GM12878 (cell line): ENCODE results near the gene TBCD. TPM values are rescaled to one million over a fixed set of nuclear protein-coding genes. Genes with fewer than 3 reads are reported as not detected.

Source experiments
- ATF7 ChIP-seq: fragments of 450-650 bp; IDR thresholded peaks from 2 replicates; pipeline ENCODE4 v1.6.1; 2016; ENCODE audit warnings: low read depth, mild to moderate bottlenecking
- CREB1 ChIP-seq: IDR thresholded peaks from 2 replicates; pipeline ENCODE4 v1.6.1; 2012; ENCODE audit warnings: low read depth, mild to moderate bottlenecking, inconsistent platforms
- RAD51 ChIP-seq: fragments of 450-650 bp; IDR thresholded peaks from 2 replicates; pipeline ENCODE4 v1.6.1; 2016; ENCODE audit warnings: moderate library complexity, mild to moderate bottlenecking, inconsistent platforms
- RELB ChIP-seq: fragments of 450-650 bp; IDR thresholded peaks from 2 replicates; pipeline ENCODE4 v1.6.1; 2017; ENCODE audit warnings: low read depth, mild to moderate bottlenecking, moderate library complexity
- REST ChIP-seq: IDR thresholded peaks from 2 replicates; pipeline ENCODE4 v1.6.1; 2012; ENCODE audit warnings: mild to moderate bottlenecking, low read depth, low read length
- ZBTB40 ChIP-seq: fragments of 450-650 bp; IDR thresholded peaks from 2 replicates; pipeline ENCODE4 v1.6.1; 2016; ENCODE audit warnings: mild to moderate bottlenecking, moderate library complexity, borderline replicate concordance
- ZNF217 ChIP-seq: fragments of 450-650 bp; IDR thresholded peaks from 2 replicates; pipeline ENCODE4 v1.6.1; 2017; ENCODE audit warnings: antibody characterized with exemption, mild to moderate bottlenecking
- polyA plus RNA-seq, 11 experiments: library from polyadenylated mRNA; depleted of rRNA in 4 of 11; unstranded in 6 of 11; stranded (reverse) in 5 of 11; fragments of >200 nt; fragmentation: Nextera tagmentation in 4 of 11; fragmentation: Illumina TruSeq in 1 of 11; extraction: Ambion mirVana in 4 of 11; extraction: Trizol in 1 of 11; gene quantifications; 1 replicate in 1 of 11; 2 replicates in 10 of 11; pipeline versions ENCODE4 v1.2.1 to v1.2.3, GENCODE V29; 2011 to 2016; ENCODE audit warnings: inconsistent platforms in 2 of 11, missing spikeins in 2 of 11, low read depth in 1 of 11
- total RNA-seq, 4 experiments: library from RNA; depleted of rRNA in 3 of 4; stranded (reverse); fragments of >200 nt in 3 of 4; fragmentation: Illumina TruSeq in 1 of 4; extraction: Trizol in 1 of 4; gene quantifications; 2 replicates each; pipeline versions ENCODE4 v1.2.1 to v1.2.3, GENCODE V29; 2013 to 2021
- TF ChIP-seq, protein P1 (sequence below): fragments of 450-650 bp; IDR thresholded peaks from 2 replicates; pipeline ENCODE4 v1.6.1; 2018; ENCODE audit warnings: mild to moderate bottlenecking, low read depth, moderate library complexity; ENCODE audit not compliant: partially characterized antibody
- TF ChIP-seq, protein P2 (sequence below): fragments of 450-650 bp; conservative IDR thresholded peaks from 2 replicates; pipeline ENCODE4 v1.6.1; 2017; ENCODE audit warnings: mild to moderate bottlenecking, moderate library complexity

The TBCD gene
- total and polyA plus RNA-seq, 10 of the 15 experiments (the other 5 are each of a cell fraction or from before 2014, with no cell fraction given), result 10.3 to 114 (median 52.4) TPM

GRCh38 chr17:82822281-82822680 lies 70.4 kb downstream of the TBCD start (continued):
- no peak for TF ChIP-seq ZBTB40
- TF ChIP-seq, protein P1, sequence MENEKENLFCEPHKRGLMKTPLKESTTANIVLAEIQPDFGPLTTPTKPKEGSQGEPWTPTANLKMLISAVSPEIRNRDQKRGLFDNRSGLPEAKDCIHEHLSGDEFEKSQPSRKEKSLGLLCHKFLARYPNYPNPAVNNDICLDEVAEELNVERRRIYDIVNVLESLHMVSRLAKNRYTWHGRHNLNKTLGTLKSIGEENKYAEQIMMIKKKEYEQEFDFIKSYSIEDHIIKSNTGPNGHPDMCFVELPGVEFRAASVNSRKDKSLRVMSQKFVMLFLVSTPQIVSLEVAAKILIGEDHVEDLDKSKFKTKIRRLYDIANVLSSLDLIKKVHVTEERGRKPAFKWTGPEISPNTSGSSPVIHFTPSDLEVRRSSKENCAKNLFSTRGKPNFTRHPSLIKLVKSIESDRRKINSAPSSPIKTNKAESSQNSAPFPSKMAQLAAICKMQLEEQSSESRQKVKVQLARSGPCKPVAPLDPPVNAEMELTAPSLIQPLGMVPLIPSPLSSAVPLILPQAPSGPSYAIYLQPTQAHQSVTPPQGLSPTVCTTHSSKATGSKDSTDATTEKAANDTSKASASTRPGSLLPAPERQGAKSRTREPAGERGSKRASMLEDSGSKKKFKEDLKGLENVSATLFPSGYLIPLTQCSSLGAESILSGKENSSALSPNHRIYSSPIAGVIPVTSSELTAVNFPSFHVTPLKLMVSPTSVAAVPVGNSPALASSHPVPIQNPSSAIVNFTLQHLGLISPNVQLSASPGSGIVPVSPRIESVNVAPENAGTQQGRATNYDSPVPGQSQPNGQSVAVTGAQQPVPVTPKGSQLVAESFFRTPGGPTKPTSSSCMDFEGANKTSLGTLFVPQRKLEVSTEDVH, result no peak
- no peak for TF ChIP-seq ZNF217
- no peak for TF ChIP-seq REST
- no peak for TF ChIP-seq ATF7
- TF ChIP-seq, protein P2, sequence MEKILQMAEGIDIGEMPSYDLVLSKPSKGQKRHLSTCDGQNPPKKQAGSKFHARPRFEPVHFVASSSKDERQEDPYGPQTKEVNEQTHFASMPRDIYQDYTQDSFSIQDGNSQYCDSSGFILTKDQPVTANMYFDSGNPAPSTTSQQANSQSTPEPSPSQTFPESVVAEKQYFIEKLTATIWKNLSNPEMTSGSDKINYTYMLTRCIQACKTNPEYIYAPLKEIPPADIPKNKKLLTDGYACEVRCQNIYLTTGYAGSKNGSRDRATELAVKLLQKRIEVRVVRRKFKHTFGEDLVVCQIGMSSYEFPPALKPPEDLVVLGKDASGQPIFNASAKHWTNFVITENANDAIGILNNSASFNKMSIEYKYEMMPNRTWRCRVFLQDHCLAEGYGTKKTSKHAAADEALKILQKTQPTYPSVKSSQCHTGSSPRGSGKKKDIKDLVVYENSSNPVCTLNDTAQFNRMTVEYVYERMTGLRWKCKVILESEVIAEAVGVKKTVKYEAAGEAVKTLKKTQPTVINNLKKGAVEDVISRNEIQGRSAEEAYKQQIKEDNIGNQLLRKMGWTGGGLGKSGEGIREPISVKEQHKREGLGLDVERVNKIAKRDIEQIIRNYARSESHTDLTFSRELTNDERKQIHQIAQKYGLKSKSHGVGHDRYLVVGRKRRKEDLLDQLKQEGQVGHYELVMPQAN, result no peak
- no peak for TF ChIP-seq RAD51
- TF ChIP-seq CREB1, result no peak
- no peak for TF ChIP-seq RELB
